Hepatocyte (in vitro differentiated cells): ENCODE results near the gene LPAR2.

Source experiments
- EZH2 ChIP-seq: fragments of 200-600 bp; sonication (generic); IDR thresholded peaks from 2 replicates; pipeline ENCODE4 v1.6.1; 2016; ENCODE audit warnings: antibody characterized with exemption, mild to moderate bottlenecking, borderline replicate concordance
- EZH2phosphoT487 ChIP-seq: fragments of 200-600 bp; sonication (generic); IDR thresholded peaks from one replicate; pipeline ENCODE4 v1.6.1; 2018; ENCODE audit warnings: antibody characterized with exemption, mild to moderate bottlenecking, low read depth, moderate library complexity; ENCODE audit not compliant: unreplicated experiment, severe bottlenecking
- TF ChIP-seq, protein P1 (sequence below): fragments of 200-600 bp; sonication (generic); IDR thresholded peaks from 2 replicates; pipeline ENCODE4 v1.5.1; 2016; ENCODE audit warnings: antibody characterized with exemption, mild to moderate bottlenecking; ENCODE audit not compliant: poor library complexity

DNA sequence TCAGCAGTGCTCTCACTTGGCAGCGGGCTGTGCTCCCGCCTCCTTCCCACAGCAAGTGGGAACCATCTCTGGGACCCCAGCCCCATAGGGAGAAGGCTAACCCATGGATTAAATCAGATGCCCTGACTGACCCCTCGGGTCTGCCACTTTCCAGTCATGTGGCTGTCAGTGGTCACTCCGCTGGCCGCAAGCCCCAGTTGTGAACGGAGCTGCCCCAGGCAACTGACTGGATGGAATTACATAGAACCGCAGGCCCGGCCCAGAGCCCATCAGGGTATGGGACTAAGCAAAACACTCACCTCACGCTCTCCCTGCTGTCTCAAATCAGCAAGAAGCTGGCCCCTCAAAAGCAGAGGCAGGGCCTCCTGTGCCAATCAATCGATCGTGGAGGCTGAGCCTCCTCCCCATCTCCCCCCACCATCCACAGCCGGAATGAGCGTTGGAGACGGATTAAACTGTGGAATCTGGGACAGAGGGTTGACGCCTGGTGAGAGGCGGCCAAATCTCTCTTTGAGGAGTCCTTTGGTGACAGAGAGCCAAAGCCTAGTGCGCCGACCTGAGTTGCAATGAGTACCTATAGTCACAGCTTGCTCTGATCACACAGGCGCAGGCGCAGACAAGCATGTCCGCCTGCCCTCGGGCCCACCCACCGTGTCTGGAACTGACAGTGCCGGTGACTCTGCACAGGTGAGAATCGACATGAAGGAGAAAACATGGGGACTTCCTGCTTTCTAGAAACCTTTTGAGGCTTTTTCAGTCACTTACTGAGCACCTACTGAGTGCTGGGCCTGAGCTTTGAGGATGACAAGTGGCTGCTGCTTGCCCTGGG is 48.3 kb downstream of the LPAR2 start:
- TF ChIP-seq, protein P1, sequence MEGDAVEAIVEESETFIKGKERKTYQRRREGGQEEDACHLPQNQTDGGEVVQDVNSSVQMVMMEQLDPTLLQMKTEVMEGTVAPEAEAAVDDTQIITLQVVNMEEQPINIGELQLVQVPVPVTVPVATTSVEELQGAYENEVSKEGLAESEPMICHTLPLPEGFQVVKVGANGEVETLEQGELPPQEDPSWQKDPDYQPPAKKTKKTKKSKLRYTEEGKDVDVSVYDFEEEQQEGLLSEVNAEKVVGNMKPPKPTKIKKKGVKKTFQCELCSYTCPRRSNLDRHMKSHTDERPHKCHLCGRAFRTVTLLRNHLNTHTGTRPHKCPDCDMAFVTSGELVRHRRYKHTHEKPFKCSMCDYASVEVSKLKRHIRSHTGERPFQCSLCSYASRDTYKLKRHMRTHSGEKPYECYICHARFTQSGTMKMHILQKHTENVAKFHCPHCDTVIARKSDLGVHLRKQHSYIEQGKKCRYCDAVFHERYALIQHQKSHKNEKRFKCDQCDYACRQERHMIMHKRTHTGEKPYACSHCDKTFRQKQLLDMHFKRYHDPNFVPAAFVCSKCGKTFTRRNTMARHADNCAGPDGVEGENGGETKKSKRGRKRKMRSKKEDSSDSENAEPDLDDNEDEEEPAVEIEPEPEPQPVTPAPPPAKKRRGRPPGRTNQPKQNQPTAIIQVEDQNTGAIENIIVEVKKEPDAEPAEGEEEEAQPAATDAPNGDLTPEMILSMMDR: no peak
- TF ChIP-seq EZH2: no peak
- TF ChIP-seq EZH2phosphoT487: no peak
